ENCODE measurements around the gene SELENOM.
"Not testable (repeated sequence)": the region's sequence is repeated elsewhere in the genome, so short reads cannot be mapped to it uniquely, and the experiment has no call there.

SELENOM gene

GRCh38 chr22:31103899-31104694 lies 3.3 kb downstream of the SELENOM start:
- no peak for TF ChIP-seq POLR2AphosphoS5 (IDR thresholded peaks at IDR 0.05; ENCODE audit: low read depth, low read length)
- TF ChIP-seq TAF1 (IDR thresholded peaks at IDR 0.05; ENCODE audit: low read depth, low read length): no peak
- no peak for TF ChIP-seq PAX5 (IDR thresholded peaks at IDR 0.05; ENCODE audit: insufficient read depth, low read length, severe bottlenecking)
- no peak for TF ChIP-seq SPI1 (IDR thresholded peaks at IDR 0.05; ENCODE audit: low read depth, low read length)
- TF ChIP-seq POU2F2 (IDR thresholded peaks at IDR 0.05; ENCODE audit: low read depth, low read length): no peak
- no peak for TF ChIP-seq POLR2A (IDR thresholded peaks at IDR 0.05; ENCODE audit: low read depth, low read length)
- DNase-seq (ENCODE audit: insufficient read length, low spot score) (no peak), FAIRE-seq (no peak)

GRCh38 chr22:31103111-31103510 lies 4.3 kb downstream of the SELENOM start:
- no peak for FAIRE-seq
- no peak for TF ChIP-seq PAX5 (IDR thresholded peaks at IDR 0.05; ENCODE audit: insufficient read depth, low read length, severe bottlenecking)
- TF ChIP-seq SPI1 (IDR thresholded peaks at IDR 0.05; ENCODE audit: low read depth, low read length): no peak
- TF ChIP-seq TAF1 (IDR thresholded peaks at IDR 0.05; ENCODE audit: low read depth, low read length): no peak
- no peak for TF ChIP-seq POLR2A (IDR thresholded peaks at IDR 0.05; ENCODE audit: low read depth, low read length)
- TF ChIP-seq POLR2AphosphoS5 (IDR thresholded peaks at IDR 0.05; ENCODE audit: low read depth, low read length): no peak
- TF ChIP-seq POU2F2 (IDR thresholded peaks at IDR 0.05; ENCODE audit: low read depth, low read length): no peak
- DNase-seq (ENCODE audit: insufficient read length, low spot score): no peak

GRCh38 chr22:31102441-31103081 lies 4.8 kb downstream of the SELENOM start:
- FAIRE-seq (no peak), DNase-seq (ENCODE audit: insufficient read length, low spot score) (no peak)
- TF ChIP-seq POU2F2 (IDR thresholded peaks at IDR 0.05; ENCODE audit: low read depth, low read length) (no peak), POLR2AphosphoS5 (IDR thresholded peaks at IDR 0.05; ENCODE audit: low read depth, low read length) (no peak), PAX5 (IDR thresholded peaks at IDR 0.05; ENCODE audit: insufficient read depth, low read length, severe bottlenecking) (no peak), POLR2A (IDR thresholded peaks at IDR 0.05; ENCODE audit: low read depth, low read length) (no peak), SPI1 (IDR thresholded peaks at IDR 0.05; ENCODE audit: low read depth, low read length) (no peak), TAF1 (IDR thresholded peaks at IDR 0.05; ENCODE audit: low read depth, low read length) (no peak)

- TF ChIP-seq POU2F2 (IDR thresholded peaks at IDR 0.05; ENCODE audit: low read depth, low read length): no peak
- TF ChIP-seq POLR2AphosphoS5 (IDR thresholded peaks at IDR 0.05; ENCODE audit: low read depth, low read length): no peak
- TF ChIP-seq TAF1 (IDR thresholded peaks at IDR 0.05; ENCODE audit: low read depth, low read length): no peak
- no peak for TF ChIP-seq SPI1 (IDR thresholded peaks at IDR 0.05; ENCODE audit: low read depth, low read length)
- no peak for TF ChIP-seq POLR2A (IDR thresholded peaks at IDR 0.05; ENCODE audit: low read depth, low read length)
- TF ChIP-seq PAX5 (IDR thresholded peaks at IDR 0.05; ENCODE audit: insufficient read depth, low read length, severe bottlenecking): no peak
- no peak for DNase-seq (ENCODE audit: insufficient read length, low spot score)
- FAIRE-seq: no peak
Measured at GRCh38 chr22:31100762-31101525, 6.4 kb downstream of the SELENOM start.

- no peak for FAIRE-seq
Measured at GRCh38 chr22:31099841-31100761, 7.3 kb downstream of the SELENOM start.

GRCh38 chr22:31099386-31099785 lies 8.0 kb downstream of the SELENOM start:
- FAIRE-seq: no peak
- no peak for TF ChIP-seq PAX5 (IDR thresholded peaks at IDR 0.05; ENCODE audit: insufficient read depth, low read length, severe bottlenecking)

More at GRCh38 chr22:31099841-31100761, 7.3 kb downstream of the SELENOM start:
- no peak for TF ChIP-seq TAF1 (IDR thresholded peaks at IDR 0.05; ENCODE audit: low read depth, low read length)
- no peak for TF ChIP-seq PAX5 (IDR thresholded peaks at IDR 0.05; ENCODE audit: insufficient read depth, low read length, severe bottlenecking)
- no peak for TF ChIP-seq SPI1 (IDR thresholded peaks at IDR 0.05; ENCODE audit: low read depth, low read length)
- no peak for TF ChIP-seq POLR2A (IDR thresholded peaks at IDR 0.05; ENCODE audit: low read depth, low read length)
- TF ChIP-seq POLR2AphosphoS5 (IDR thresholded peaks at IDR 0.05; ENCODE audit: low read depth, low read length): no peak
- TF ChIP-seq POU2F2 (IDR thresholded peaks at IDR 0.05; ENCODE audit: low read depth, low read length): no peak
- no peak for DNase-seq (ENCODE audit: insufficient read length, low spot score)

GRCh38 chr22:31098632-31099110 lies 8.7 kb downstream of the SELENOM start:
- no peak for FAIRE-seq
- no peak for DNase-seq (ENCODE audit: insufficient read length, low spot score)
- TF ChIP-seq POLR2A (IDR thresholded peaks at IDR 0.05; ENCODE audit: low read depth, low read length): no peak
- TF ChIP-seq TAF1 (IDR thresholded peaks at IDR 0.05; ENCODE audit: low read depth, low read length): no peak
- no peak for TF ChIP-seq PAX5 (IDR thresholded peaks at IDR 0.05; ENCODE audit: insufficient read depth, low read length, severe bottlenecking)
- TF ChIP-seq SPI1 (IDR thresholded peaks at IDR 0.05; ENCODE audit: low read depth, low read length): no peak
- TF ChIP-seq POU2F2 (IDR thresholded peaks at IDR 0.05; ENCODE audit: low read depth, low read length): no peak
- no peak for TF ChIP-seq POLR2AphosphoS5 (IDR thresholded peaks at IDR 0.05; ENCODE audit: low read depth, low read length)

More at GRCh38 chr22:31099386-31099785, 8.0 kb downstream of the SELENOM start:
- no peak for DNase-seq (ENCODE audit: insufficient read length, low spot score)

- DNase-seq (ENCODE audit: insufficient read length, low spot score) (no peak), FAIRE-seq (no peak)
- TF ChIP-seq POU2F2 (IDR thresholded peaks at IDR 0.05; ENCODE audit: low read depth, low read length) (no peak), POLR2A (IDR thresholded peaks at IDR 0.05; ENCODE audit: low read depth, low read length) (no peak), TAF1 (IDR thresholded peaks at IDR 0.05; ENCODE audit: low read depth, low read length) (no peak), SPI1 (IDR thresholded peaks at IDR 0.05; ENCODE audit: low read depth, low read length) (no peak), POLR2AphosphoS5 (IDR thresholded peaks at IDR 0.05; ENCODE audit: low read depth, low read length) (no peak), PAX5 (IDR thresholded peaks at IDR 0.05; ENCODE audit: insufficient read depth, low read length, severe bottlenecking) (no peak)
Measured at GRCh38 chr22:31097941-31098631, 9.3 kb downstream of the SELENOM start.

GRCh38 chr22:31097539-31097938 lies 9.8 kb downstream of the SELENOM start:
- not testable (repeated sequence) for DNase-seq (ENCODE audit: insufficient read length, low spot score); FAIRE-seq
